ENCODE data around the gene RCBTB2.

- TF ChIP-seq EP300 (IDR thresholded peaks at IDR 0.05; ENCODE audit: low read depth): no peak
- TF ChIP-seq POLR2AphosphoS5 (IDR thresholded peaks at IDR 0.05): no peak
Measured at GRCh38 chr13:48578516-48579164, 45.8 kb upstream of the RCBTB2 start.
